OCI-LY3 (cell line): ENCODE measurements around the gene WNT10A.

ENCODE experiments used
- H2AFZ ChIP-seq: fragments of 200-600, 300-600 bp; shearing (Covaris generic); 2 replicates; pipeline ENCODE4 v1.6.0; 2014; ENCODE audit warnings: antibody characterized with exemption, low read depth, low read length
- H3K27ac ChIP-seq: fragments of 200-600, 300-600 bp; sonication (generic); 2 replicates; pipeline ENCODE4 v1.5.1; 2014; ENCODE audit warnings: mild to moderate bottlenecking, low read length, moderate library complexity, mixed read lengths
- H3K27me3 ChIP-seq: fragments of 200-600, 300-600 bp; sonication (generic); 2 replicates; pipeline ENCODE4 v1.6.1; 2014; ENCODE audit warnings: low read depth, low read length, mixed read lengths
- H3K36me3 ChIP-seq: fragments of 200-600, 300-600 bp; sonication (generic); replicated peaks from 2 replicates; pipeline ENCODE3; 2014; ENCODE audit warnings: low read depth, low read length, mixed read lengths
- H3K4me1 ChIP-seq: fragments of 300-600, 200-600 bp; sonication (generic); 2 replicates; pipeline ENCODE4 v1.6.1; 2014; ENCODE audit warnings: low read length, mixed read lengths
- H3K4me2 ChIP-seq: fragments of 200-600, 300-600 bp; sonication (generic); 2 replicates; pipeline ENCODE4 v1.6.1; 2014; ENCODE audit warnings: low read length, mixed read lengths
- H3K4me3 ChIP-seq: fragments of 300-600, 200-600 bp; sonication (generic); 2 replicates; pipeline ENCODE4 v1.5.1; 2014; ENCODE audit warnings: antibody characterized with exemption, mild to moderate bottlenecking, low read length, moderate library complexity
- H3K79me2 ChIP-seq: fragments of 300-600, 200-600 bp; shearing (Covaris generic); 2 replicates; pipeline ENCODE4 v1.6.1; 2014; ENCODE audit warnings: mild to moderate bottlenecking, low read length, mixed read lengths
- H3K9ac ChIP-seq: fragments of 300-600, 200-600 bp; shearing (Covaris generic); 2 replicates; pipeline ENCODE4 v1.6.0; 2014; ENCODE audit warnings: mild to moderate bottlenecking, low read length, moderate library complexity
- H3K9me3 ChIP-seq: fragments of 200-600, 300-600 bp; shearing (Covaris generic); 2 replicates; pipeline ENCODE4 v1.6.1; 2014; ENCODE audit warnings: low read length, mixed read lengths; ENCODE audit not compliant: insufficient read depth
- H4K20me1 ChIP-seq: fragments of 200-600, 300-600 bp; sonication (generic); 2 replicates; pipeline ENCODE4 v1.6.1; 2016; ENCODE audit warnings: low read length, mixed read lengths; ENCODE audit not compliant: insufficient read depth
- EZH2phosphoT487 ChIP-seq: fragments of 200-600 bp; shearing (Covaris generic); IDR thresholded peaks from 2 replicates; pipeline ENCODE4 v1.6.1; 2018; ENCODE audit warnings: antibody characterized with exemption, mixed run types, low read depth
- TF ChIP-seq, protein P1 (sequence below): fragments of 200-600, 300-600 bp; sonication (generic); IDR thresholded peaks from 2 replicates; pipeline ENCODE4 v1.5.1; 2014; ENCODE audit warnings: antibody characterized with exemption, low read length, low read depth

WNT10A gene

GRCh38 chr2:218883491-218884490 lies 3.1 kb downstream of the WNT10A start:
- Histone ChIP-seq H3K27me3 (no peaks in the 10 kb centered on the region), H3K79me2 (peaks cover 66% of the 10 kb centered on the region), H3K4me1 (peaks cover 70% of the 10 kb centered on the region), H3K4me3 (peak overlapping the region; percentile 99), H4K20me1 (peaks cover 9% of the 10 kb centered on the region; the same call in 1 of the 2 replicates), H3K36me3 (peaks cover 53% of the 10 kb centered on the region), H3K4me2 (peak overlapping the region; percentile 98), H2AFZ (no peak overlapping the region), H3K9ac (peak overlapping the region; percentile 98), H3K27ac (peak overlapping the region; percentile 65), H3K9me3 (no peaks in the 10 kb centered on the region)
- TF ChIP-seq, protein P1, sequence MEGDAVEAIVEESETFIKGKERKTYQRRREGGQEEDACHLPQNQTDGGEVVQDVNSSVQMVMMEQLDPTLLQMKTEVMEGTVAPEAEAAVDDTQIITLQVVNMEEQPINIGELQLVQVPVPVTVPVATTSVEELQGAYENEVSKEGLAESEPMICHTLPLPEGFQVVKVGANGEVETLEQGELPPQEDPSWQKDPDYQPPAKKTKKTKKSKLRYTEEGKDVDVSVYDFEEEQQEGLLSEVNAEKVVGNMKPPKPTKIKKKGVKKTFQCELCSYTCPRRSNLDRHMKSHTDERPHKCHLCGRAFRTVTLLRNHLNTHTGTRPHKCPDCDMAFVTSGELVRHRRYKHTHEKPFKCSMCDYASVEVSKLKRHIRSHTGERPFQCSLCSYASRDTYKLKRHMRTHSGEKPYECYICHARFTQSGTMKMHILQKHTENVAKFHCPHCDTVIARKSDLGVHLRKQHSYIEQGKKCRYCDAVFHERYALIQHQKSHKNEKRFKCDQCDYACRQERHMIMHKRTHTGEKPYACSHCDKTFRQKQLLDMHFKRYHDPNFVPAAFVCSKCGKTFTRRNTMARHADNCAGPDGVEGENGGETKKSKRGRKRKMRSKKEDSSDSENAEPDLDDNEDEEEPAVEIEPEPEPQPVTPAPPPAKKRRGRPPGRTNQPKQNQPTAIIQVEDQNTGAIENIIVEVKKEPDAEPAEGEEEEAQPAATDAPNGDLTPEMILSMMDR = no peak
- no peak for TF ChIP-seq EZH2phosphoT487

GRCh38 chr2:218884519-218884918 lies 3.9 kb downstream of the WNT10A start:
- Histone ChIP-seq H4K20me1 (peaks cover 9% of the 10 kb centered on the region; the same call in 1 of the 2 replicates), H3K27me3 (no peaks in the 10 kb centered on the region), H3K4me3 (peak overlapping the region; percentile 82), H2AFZ (no peak overlapping the region), H3K27ac (peak overlapping the region; percentile 65), H3K9ac (peak overlapping the region; percentile 84; the same call in 1 of the 2 replicates), H3K4me1 (peaks cover 62% of the 10 kb centered on the region), H3K9me3 (no peaks in the 10 kb centered on the region), H3K36me3 (peaks cover 53% of the 10 kb centered on the region), H3K4me2 (peak overlapping the region; percentile 98), H3K79me2 (peaks cover 66% of the 10 kb centered on the region)
- no peak for TF ChIP-seq EZH2phosphoT487
- TF ChIP-seq, protein P1 = no peak

GRCh38 chr2:218885981-218886947 lies 5.6 kb downstream of the WNT10A start:
- peaks cover 67% of the 10 kb centered on the region for H3K36me3 ChIP-seq
- H3K9me3 ChIP-seq = no peaks in the 10 kb centered on the region
- peak overlapping the region; percentile 65 for H3K27ac ChIP-seq
- peaks cover 57% of the 10 kb centered on the region for H3K79me2 ChIP-seq
- H2AFZ ChIP-seq = no peak overlapping the region
- TF ChIP-seq, protein P1 = no peak
- no peak for TF ChIP-seq EZH2phosphoT487
- peaks cover 9% of the 10 kb centered on the region; the same call in 1 of the 2 replicates for H4K20me1 ChIP-seq
- peaks cover 73% of the 10 kb centered on the region for H3K4me1 ChIP-seq
- peak overlapping the region; percentile 98 for H3K4me2 ChIP-seq
- peak overlapping the region; percentile 82; the same call in 1 of the 2 replicates for H3K4me3 ChIP-seq
- H3K27me3 ChIP-seq = no peaks in the 10 kb centered on the region
- H3K9ac ChIP-seq = peak overlapping the region; percentile 46; the same call in 1 of the 2 replicates
